Pancreas (tissue), 10 donors: ENCODE results near the gene HIVEP3. TPM values are rescaled to one million over a fixed set of nuclear protein-coding genes. Genes with fewer than 3 reads are reported as not detected.

Experiments used
- ATAC-seq, 4 donors: fragments of 200-7000 bp; cut with Tn5 transposase; one replicate each; pipeline versions ENCODE4 v1.8.0 to v1.9.1; 2020; ENCODE audit warnings: mild to moderate bottlenecking in 4 of 4, moderate library complexity in 4 of 4
- DNase-seq, 6 donors: peaks; one replicate each; pipeline ENCODE4 v3.0.0-alpha.2; 2020
- FAIRE-seq: peaks from 2 replicates; lab custom pipeline; 2012; peaks lifted over from hg19 to GRCh38; lab: Jason Lieb, UNC
- H3K27ac ChIP-seq, 4 donors: fragments of 200-600 bp; sonication (generic); 1 replicate in 3 of 4; 2 replicates in 1 of 4; pipeline versions ENCODE4 v1.5.0 to v1.8.0; 2020
- H3K27me3 ChIP-seq, 4 donors: fragments of 200-600 bp; one replicate each; pipeline ENCODE4 v1.8.0; 2021
- H3K36me3 ChIP-seq, 3 donors: fragments of 200-600 bp; sonication (generic) in 1 of 3; one replicate each; pipeline versions ENCODE4 v1.5.0 to v1.8.0; 2020 to 2021
- H3K4me1 ChIP-seq, 3 donors: fragments of 200-600 bp; one replicate each; pipeline ENCODE4 v1.8.0; 2021
- H3K4me3 ChIP-seq, 4 donors: fragments of 200-600 bp; sonication (generic) in 2 of 4; one replicate each; pipeline versions ENCODE4 v1.5.0 to v1.8.0; 2020 to 2021
- H3K9me3 ChIP-seq, 4 donors: fragments of 200-600 bp; one replicate each; pipeline ENCODE4 v1.8.0; 2021
- CTCF ChIP-seq, 4 donors: fragments of 200-600 bp; sonication (generic) in 3 of 4; IDR thresholded peaks; one replicate each; pipeline versions ENCODE4 v1.5.0 to v1.8.0; 2021; ENCODE audit warnings: antibody characterized with exemption in 4 of 4
- WGBS, 2 donors: extraction: QIAGEN DNeasy Blood & Tissue Kit; methylation state at CpG; one replicate each; pipeline ENCODE4 v1.1.7; 2013; 5-methylcytosine and 5-hydroxymethylcytosine counted together
- intact Hi-C, 3 donors: fragments of 100-400 bp; cut with DNase I; formaldehyde crosslinking; loops; one replicate each; pipeline versions ENCODE4 v1.11.1 to v1.14.2; 2022
- polyA plus RNA-seq, 2 donors: library from polyadenylated mRNA; stranded (reverse); fragments of 200-250 nt; gene quantifications; one replicate each; pipeline ENCODE4 v1.2.3, GENCODE V29; 2013
- total RNA-seq, 6 donors: library from RNA; stranded (reverse); fragmentation: NEBNext Ultra II Directional in 4 of 6; extraction: Animal tissue kit (Norgen Biotek cat#: 25700) in 4 of 6; gene quantifications; one replicate each; pipeline versions ENCODE4 v1.2.1 to v1.2.4, GENCODE V29; 2021 to 2023
- donor health status: healthy with polysubstance abuse.
- donor health status: DM: no; HTN: no; CAD: no; lungs with moderate emphysema.
- donor health status: DM: no; HTN: no; CAD: no.
- donor health status: control.
- donor health status: control.
- donor health status: Bipolar disorder and iron deficiency.
- donor health status: DM: yes; HTN: yes; CAD: no.
- donor health status: DM: no; HTN: no; CAD: no.
- donor health status: DM: no; HTN: no; CAD: no.
- donor health status: DM: yes; HTN: yes; CAD: no.

HIVEP3 gene
- total and polyA plus RNA-seq, 8 donors, result 2.7 to 5.0 (median 3.1) TPM

GRCh38 chr1:41882068-41882477 is 36.6 kb downstream of the HIVEP3 start:
- H3K4me1 ChIP-seq, result peaks cover 13 to 29% (median 25%) of the 10 kb centered on the region in 3 donors
- peak overlapping the region in 1 of 4 donors; percentile 11 for H3K4me3 ChIP-seq
- FAIRE-seq (no peak), ATAC-seq (peak; percentile 88 to 96 (median 92)), DNase-seq (peak in 4 of 6 donors; percentile 40 to 67 (median 50))
- no peaks in the 10 kb centered on the region for H3K27me3 ChIP-seq
- no peak for TF ChIP-seq CTCF (IDR thresholded peaks at IDR 0.05)
- no peaks in the 10 kb centered on the region for H3K9me3 ChIP-seq
- no peaks in the 10 kb centered on the region for H3K36me3 ChIP-seq
- 12 to 14% methylated on average over 5 of the region's 5 CpGs for WGBS, 2 donors
- peak overlapping the region; percentile 20 to 77 (median 59) for H3K27ac ChIP-seq
- intact Hi-C loops, result no loop called here

GRCh38 chr1:41880950-41881885 is 37.5 kb downstream of the HIVEP3 start:
- no peak for ATAC-seq
- no peak for DNase-seq
- Histone ChIP-seq H3K27ac (peak overlapping the region; percentile 20 to 77 (median 59)), H3K9me3 (no peaks in the 10 kb centered on the region), H3K4me1 (peaks cover 13 to 29% (median 25%) of the 10 kb centered on the region in 3 donors), H3K4me3 (no peak overlapping the region), H3K36me3 (no peaks in the 10 kb centered on the region), H3K27me3 (no peaks in the 10 kb centered on the region)
- intact Hi-C loops, result no loop called here
- FAIRE-seq, result no peak
- no peak for TF ChIP-seq CTCF (IDR thresholded peaks at IDR 0.05)
- 66 to 78% methylated on average over 5 of the region's 5 CpGs for WGBS, 2 donors

DNA sequence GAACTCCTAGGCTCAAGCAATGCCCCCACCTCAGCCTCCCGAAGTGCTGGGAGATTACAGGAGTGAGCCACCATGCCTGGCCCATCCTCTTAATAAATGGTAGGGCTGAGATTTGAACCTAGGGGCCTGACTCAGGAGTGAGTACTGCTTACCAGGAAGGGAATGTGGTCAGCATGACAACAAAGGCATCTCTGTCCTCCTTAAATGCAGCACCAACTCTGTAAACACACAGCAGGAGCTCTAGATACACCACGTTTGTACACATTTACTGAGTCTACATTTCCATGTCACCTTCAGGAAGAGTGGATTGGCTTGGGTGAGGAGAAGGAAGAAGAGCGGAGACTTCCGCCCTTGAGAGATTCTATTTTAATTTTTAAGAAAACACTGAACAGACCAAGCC is 38.5 kb downstream of the HIVEP3 start:
- Histone ChIP-seq H3K4me3 (no peak overlapping the region), H3K27me3 (no peaks in the 10 kb centered on the region), H3K27ac (no peak overlapping the region), H3K9me3 (no peaks in the 10 kb centered on the region), H3K36me3 (no peaks in the 10 kb centered on the region), H3K4me1 (peaks cover 13 to 29% (median 25%) of the 10 kb centered on the region in 3 donors)
- FAIRE-seq (no peak), ATAC-seq (no peak), DNase-seq (no peak)
- intact Hi-C loops, result no loop called here
- WGBS, 2 donors, result 61 to 69% methylated on average over 4 of the region's 4 CpGs
- TF ChIP-seq CTCF (IDR thresholded peaks at IDR 0.05), result no peak

GRCh38 chr1:41879617-41880016 is 39.1 kb downstream of the HIVEP3 start:
- H3K4me1 ChIP-seq, result peaks cover 13 to 29% (median 25%) of the 10 kb centered on the region in 3 donors
- no peaks in the 10 kb centered on the region for H3K27me3 ChIP-seq
- intact Hi-C loops, result no loop called here
- no peak for ATAC-seq
- no peaks in the 10 kb centered on the region for H3K9me3 ChIP-seq
- no peak for TF ChIP-seq CTCF (IDR thresholded peaks at IDR 0.05)
- H3K4me3 ChIP-seq, result no peak overlapping the region
- H3K27ac ChIP-seq, result no peak overlapping the region
- no peak for DNase-seq
- FAIRE-seq, result no peak
- no peaks in the 10 kb centered on the region for H3K36me3 ChIP-seq

GRCh38 chr1:41878911-41879310 is 39.8 kb downstream of the HIVEP3 start:
- TF ChIP-seq CTCF (IDR thresholded peaks at IDR 0.05), result no peak
- intact Hi-C loops, result no loop called here
- no peaks in the 10 kb centered on the region for H3K36me3 ChIP-seq
- no peak overlapping the region for H3K4me3 ChIP-seq
- no peak for ATAC-seq
- 95 to 98% methylated on average over 5 of the region's 5 CpGs for WGBS, 2 donors
- DNase-seq, result no peak
- no peak overlapping the region for H3K27ac ChIP-seq
- H3K27me3 ChIP-seq, result no peaks in the 10 kb centered on the region
- H3K9me3 ChIP-seq, result no peaks in the 10 kb centered on the region
- peaks cover 13 to 29% (median 25%) of the 10 kb centered on the region in 3 donors for H3K4me1 ChIP-seq
- FAIRE-seq, result no peak
